ENCODE data around the gene CPNE1. TPM values are rescaled to one million over a fixed set of nuclear protein-coding genes. Genes with fewer than 3 reads are reported as not detected.

The CPNE1 gene
- total and polyA plus RNA-seq, 5 donors: 63.2 to 82.7 (median 73.1) TPM

DNA sequence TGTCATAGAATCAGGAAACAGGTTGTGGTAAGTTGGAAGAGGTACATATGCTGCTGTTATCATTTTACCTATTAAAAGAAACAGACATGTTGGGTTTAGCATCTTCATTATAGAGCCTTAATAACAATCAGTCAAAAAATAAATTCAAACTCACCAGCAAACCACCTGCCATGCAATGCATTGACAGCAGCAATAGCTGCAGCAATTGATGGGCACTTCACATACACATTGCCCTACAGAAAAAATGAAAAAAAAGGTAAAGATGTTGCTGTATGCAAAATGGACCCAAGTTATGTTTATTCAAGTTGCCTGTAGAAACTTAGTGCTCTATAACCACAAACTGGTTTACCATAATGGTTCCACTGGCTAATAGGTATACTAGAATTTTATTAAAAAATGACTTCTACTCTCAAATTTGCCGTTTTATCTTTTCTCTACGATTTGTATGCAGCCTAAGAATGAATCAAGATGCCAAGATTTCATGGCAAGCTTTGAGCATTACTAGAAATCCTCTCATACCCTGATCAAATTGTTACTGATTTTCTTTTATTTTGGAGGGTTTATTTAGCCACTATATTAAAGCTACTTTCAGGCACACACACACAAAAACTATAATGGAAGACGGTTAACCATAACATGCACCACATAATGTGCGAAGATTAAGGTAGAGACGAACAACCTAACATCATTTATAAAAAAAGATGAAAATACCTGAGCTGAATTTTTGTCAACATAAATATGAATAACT is 40.0 kb upstream of the CPNE1 start:
- 82% methylated on average over 5 of the region's 5 CpGs for WGBS
- Histone ChIP-seq H3K4me3 (ENCODE audit: low read length) (no peak overlapping the region), H3K9me3 (ENCODE audit: control insufficient read depth, low read length) (no peaks in the 10 kb centered on the region), H3K27ac (ENCODE audit: low read length) (no peak overlapping the region), H3K4me1 (ENCODE audit: control insufficient read depth, insufficient read depth, low read length) (peaks cover 2% of the 10 kb centered on the region), H3K27me3 (ENCODE audit: control insufficient read depth, insufficient read depth) (no peaks in the 10 kb centered on the region)
- intact Hi-C loops (cut with DNase I): no loop called here
- ATAC-seq: no peak
- no peak for DNase-seq

DNA sequence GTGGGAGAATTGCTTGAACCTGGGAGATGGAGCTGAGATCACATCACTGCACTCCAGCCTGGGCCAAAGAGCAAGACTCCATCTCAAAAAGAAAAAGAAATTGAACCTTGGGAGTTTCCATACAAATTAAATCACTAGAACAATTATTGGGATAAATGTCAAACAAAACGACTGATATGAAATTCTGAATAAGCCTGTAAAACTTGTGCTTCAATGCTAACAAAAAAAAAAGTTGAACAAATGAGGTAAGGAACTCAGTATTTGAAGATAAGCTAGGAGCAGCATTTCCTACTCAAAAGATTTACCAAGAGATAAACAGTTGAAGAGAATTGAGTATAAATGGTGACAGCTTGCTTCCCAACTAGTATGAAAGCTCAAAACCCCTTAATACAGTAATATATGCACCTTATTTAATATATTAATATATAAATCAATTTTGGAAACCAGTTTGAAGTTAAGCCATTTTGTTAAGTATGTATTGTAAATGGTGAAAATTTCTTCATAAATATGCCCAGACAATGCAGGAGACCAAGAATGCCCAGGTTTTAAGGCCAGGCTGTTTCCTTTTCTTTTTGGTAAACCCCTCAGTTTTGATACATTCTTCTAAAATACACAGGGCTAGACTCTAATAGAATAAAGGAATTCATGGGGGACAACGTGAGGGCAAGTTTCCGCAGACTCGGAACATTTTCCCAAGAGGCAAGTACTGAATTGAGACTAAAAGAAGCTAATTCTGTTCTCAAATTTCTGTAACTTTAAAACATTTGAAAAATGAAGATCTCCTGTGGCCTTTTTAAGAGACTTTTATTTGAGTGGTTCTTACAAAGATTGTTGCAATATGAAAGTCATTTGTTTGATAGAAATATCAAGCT is 38.4 kb upstream of the CPNE1 start:
- peaks cover 6% of the 10 kb centered on the region for H3K4me1 ChIP-seq (ENCODE audit: control insufficient read depth, insufficient read depth, low read length)
- no peak for DNase-seq
- H3K27ac ChIP-seq (ENCODE audit: low read length): no peak overlapping the region
- intact Hi-C loops (cut with DNase I): no loop called here
- H3K9me3 ChIP-seq (ENCODE audit: control insufficient read depth, low read length): no peaks in the 10 kb centered on the region
- WGBS: 51% methylated on average over 4 of the region's 4 CpGs
- H3K4me3 ChIP-seq (ENCODE audit: low read length): no peak overlapping the region
- no peak for ATAC-seq
- H3K27me3 ChIP-seq (ENCODE audit: control insufficient read depth, insufficient read depth): no peaks in the 10 kb centered on the region

DNA sequence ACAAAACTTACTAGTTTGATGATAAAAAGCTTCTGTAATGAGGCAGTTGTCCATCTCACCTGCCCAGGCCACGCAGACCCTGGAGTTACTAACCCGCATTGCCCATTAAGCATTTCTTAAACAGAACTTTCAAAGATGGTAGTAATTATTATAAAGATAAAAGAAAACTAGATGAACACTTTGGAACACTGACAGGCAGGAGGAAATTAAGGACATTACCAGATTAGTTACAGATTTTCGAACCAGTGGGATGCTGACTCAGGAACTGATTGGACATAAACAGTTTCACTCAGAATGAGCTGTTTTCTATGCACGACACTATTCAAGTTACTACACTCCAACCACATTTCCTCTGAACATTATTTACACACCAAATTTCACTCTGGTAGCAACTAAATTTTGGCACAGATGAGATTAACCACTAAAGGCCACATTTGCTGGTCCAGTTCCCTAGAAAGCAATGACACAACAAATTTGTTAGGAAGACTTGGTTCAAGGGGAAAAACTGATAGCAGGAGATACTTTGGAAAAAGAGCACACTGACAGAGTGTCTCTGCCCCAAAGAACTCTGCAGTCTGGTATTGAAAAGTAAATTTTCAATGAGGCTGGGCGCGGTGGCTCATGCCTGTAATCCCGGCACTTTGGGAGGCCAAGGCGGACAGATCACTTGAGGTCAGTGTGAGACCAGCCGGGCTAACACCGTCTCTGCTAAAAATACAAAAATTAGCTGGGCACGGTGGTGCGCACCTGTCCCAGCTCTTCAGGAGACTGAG is 37.5 kb upstream of the CPNE1 start:
- Histone ChIP-seq H3K27ac (ENCODE audit: low read length) (no peak overlapping the region), H3K4me3 (ENCODE audit: low read length) (no peak overlapping the region), H3K9me3 (ENCODE audit: control insufficient read depth, low read length) (no peaks in the 10 kb centered on the region), H3K27me3 (ENCODE audit: control insufficient read depth, insufficient read depth) (no peaks in the 10 kb centered on the region), H3K4me1 (ENCODE audit: control insufficient read depth, insufficient read depth, low read length) (peaks cover 11% of the 10 kb centered on the region)
- intact Hi-C loops (cut with DNase I): no loop called here
- DNase-seq (no peak), ATAC-seq (no peak)
- WGBS: 76% methylated on average over 12 of the region's 12 CpGs

DNA sequence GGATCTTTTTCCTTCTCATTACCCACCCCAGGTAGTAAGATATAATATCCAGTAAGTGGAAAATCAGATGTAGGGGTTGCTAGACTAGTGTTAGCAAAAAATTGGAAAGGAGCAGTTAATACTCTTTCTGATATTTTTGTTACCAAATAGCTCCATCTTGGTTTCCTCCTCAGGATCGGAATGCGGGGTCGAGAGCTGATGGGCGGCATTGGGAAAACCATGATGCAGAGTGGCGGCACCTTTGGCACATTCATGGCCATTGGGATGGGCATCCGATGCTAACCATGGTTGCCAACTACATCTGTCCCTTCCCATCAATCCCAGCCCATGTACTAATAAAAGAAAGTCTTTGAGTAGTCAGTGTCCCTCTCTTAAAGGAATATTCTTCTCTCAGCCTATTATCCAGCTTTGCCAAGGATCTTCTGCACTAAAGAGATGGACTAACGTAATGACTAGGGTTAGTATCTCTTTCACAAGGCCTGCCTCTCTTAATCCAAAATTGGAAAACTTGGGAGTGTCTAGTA is 36.0 kb upstream of the CPNE1 start:
- Histone ChIP-seq H3K4me1 (ENCODE audit: control insufficient read depth, insufficient read depth, low read length) (peaks cover 11% of the 10 kb centered on the region), H3K4me3 (ENCODE audit: low read length) (no peak overlapping the region), H3K9me3 (ENCODE audit: control insufficient read depth, low read length) (no peaks in the 10 kb centered on the region), H3K27ac (ENCODE audit: low read length) (no peak overlapping the region), H3K27me3 (ENCODE audit: control insufficient read depth, insufficient read depth) (no peaks in the 10 kb centered on the region)
- ATAC-seq: no peak
- no peak for DNase-seq
- intact Hi-C loops (cut with DNase I): no loop called here
- 90% methylated on average over 7 of the region's 7 CpGs for WGBS

DNA sequence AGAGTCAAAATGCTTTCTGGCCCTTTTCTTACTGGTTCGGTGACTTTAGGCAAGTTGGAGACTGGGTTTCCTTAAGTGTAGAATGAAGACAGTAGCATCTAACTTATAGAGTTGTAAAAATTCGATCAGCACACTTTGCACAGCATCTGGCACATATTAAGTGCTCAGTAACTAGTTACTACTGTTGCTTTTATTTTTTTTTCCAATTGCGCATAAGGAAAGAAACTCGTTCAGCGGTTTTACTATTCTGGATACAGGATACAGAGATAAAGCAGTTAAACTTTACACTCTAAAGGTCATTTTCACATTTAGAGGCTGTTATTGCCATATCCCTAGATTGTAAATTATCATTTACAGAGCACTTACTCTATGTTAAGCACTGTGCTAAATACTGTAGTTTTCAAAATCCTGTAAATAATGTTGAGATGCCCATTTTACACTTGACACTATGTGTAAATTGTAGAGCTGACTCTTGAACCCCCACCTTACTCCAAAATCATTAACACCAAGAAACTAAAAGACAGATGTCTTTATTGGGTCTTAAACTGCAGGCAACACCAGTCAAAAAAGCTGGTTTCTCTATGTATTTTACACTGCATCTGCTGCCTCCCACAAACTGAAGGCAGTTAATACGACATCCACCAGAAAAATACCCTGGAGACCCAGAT is 35.4 kb upstream of the CPNE1 start:
- WGBS: 19% methylated on average over 6 of the region's 6 CpGs
- intact Hi-C loops (cut with DNase I): loop anchor here in 1 of 4 donors (5.0 kb wide), 1 partner anchor 32 kb away; no protein-coding TSS in a partner anchor
- no peaks in the 10 kb centered on the region for H3K27me3 ChIP-seq (ENCODE audit: control insufficient read depth, insufficient read depth)

DNA sequence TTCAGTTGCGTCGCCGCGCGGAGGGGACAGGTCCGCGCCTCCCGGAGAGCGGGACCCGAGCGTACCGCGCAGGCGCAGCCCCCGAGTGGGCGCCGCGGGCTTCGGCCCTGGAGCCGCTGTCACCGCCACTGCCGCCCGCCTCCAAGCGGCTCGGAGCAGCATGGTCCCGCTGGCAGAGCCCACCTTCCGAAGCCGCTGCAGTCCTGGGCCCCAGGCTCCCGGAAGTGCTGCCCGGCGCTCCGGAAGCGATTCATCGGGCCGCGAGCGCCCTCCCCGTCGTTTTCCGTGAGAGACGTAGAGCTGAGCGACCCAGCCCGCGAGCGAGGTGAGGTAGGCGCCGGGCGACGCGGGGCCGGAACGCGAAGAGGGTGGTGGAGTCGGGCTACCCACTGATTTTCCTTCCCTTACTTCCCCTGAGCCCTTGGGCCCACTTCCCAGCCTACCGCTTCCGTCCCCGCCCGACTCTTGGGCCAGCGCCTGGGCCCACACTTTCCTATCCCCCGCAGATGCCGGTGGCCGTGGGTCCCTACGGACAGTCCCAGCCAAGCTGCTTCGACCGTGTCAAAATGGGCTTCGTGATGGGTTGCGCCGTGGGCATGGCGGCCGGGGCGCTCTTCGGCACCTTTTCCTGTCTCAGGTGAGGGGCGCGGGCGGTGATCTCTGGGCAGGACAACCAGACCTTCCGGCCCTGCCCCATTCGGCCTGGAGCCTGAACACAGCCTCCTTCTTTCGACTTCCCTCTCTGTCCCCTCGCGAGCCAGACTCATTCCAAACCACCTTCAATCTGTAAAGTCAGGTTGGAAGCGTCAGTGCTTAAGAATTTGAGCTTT is 34.6 kb upstream of the CPNE1 start, which contains the start of the genes NFS1 and ROMO1:
NFS1 (minus strand) TSS at position 226 of the 830 bp plus-strand sequence; CDS start at position 162, 64 bp downstream.
ROMO1 (plus strand) TSS at position 279 of the 830 bp plus-strand sequence; CDS start at position 507, 228 bp downstream.
- ATAC-seq (peak; percentile 94 to 96), DNase-seq (peak; percentile 89 to 95 (median 95))
- WGBS: under 1% methylated on average over 81 of the region's 81 CpGs
- intact Hi-C loops (cut with DNase I): loop anchor here in 1 of 4 donors (5.0 kb wide), 1 partner anchor 33 kb away; no protein-coding TSS in a partner anchor
- Histone ChIP-seq H3K9me3 (ENCODE audit: control insufficient read depth, low read length) (no peaks in the 10 kb centered on the region), H3K27me3 (ENCODE audit: control insufficient read depth, insufficient read depth) (no peaks in the 10 kb centered on the region), H3K4me3 (ENCODE audit: low read length) (peak within 1 kb of the TSS; percentile 53), H3K4me1 (ENCODE audit: control insufficient read depth, insufficient read depth, low read length) (peaks cover 11% of the 10 kb centered on the region), H3K27ac (ENCODE audit: low read length) (peak within 1 kb of the TSS; percentile 72)

More for the DNA sequence above, 35.4 kb upstream of the CPNE1 start:
- ATAC-seq (no peak), DNase-seq (no peak)
- peak overlapping the region; percentile 53 for H3K4me3 ChIP-seq (ENCODE audit: low read length)
- peaks cover 11% of the 10 kb centered on the region for H3K4me1 ChIP-seq (ENCODE audit: control insufficient read depth, insufficient read depth, low read length)
- no peaks in the 10 kb centered on the region for H3K9me3 ChIP-seq (ENCODE audit: control insufficient read depth, low read length)
- peak overlapping the region; percentile 72 for H3K27ac ChIP-seq (ENCODE audit: low read length)

DNA sequence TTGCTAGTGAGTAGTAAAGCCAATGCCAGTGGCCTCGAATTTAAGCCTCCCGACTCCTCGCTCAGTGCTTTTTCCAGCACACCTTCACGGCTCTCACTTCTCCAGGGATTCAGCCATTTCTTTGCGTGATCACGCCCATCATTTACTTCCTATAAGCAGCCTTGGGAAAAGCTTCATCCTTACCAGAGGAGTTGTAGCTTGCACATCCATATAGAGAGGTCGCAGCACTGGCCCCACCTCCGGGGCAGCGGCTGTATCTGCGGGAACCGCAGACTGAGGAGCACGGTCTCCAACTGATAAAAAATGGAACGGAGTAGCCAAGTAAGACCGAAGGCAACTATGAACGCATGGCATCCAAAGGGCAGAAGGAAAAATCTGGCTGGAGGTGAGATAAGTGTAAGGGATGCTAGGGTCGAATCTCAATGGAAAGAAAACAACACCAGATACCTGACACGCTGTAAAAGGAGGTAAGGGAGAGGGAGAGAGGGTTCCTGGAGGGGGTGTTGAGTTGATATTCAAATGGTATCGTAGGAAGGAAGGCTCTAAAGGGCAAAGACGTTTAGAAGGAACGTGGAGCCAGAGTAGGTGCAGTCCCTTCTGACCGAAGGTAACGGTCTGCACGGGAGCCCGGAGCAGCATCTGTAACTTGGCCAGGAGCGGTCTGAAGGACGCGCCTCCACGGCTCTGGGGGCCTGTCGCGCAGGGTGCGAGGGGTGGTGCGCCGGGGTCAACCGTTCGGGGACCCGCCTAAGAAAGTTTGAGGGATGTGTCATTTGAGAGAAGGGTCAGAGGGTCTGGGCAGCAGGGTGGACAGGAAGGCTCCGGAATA is 33.8 kb upstream of the CPNE1 start:
- no peaks in the 10 kb centered on the region for H3K27me3 ChIP-seq (ENCODE audit: control insufficient read depth, insufficient read depth)
- intact Hi-C loops (cut with DNase I): loop anchor here in 1 of 4 donors (5.0 kb wide), 1 partner anchor 34 kb away; no protein-coding TSS in a partner anchor

DNA sequence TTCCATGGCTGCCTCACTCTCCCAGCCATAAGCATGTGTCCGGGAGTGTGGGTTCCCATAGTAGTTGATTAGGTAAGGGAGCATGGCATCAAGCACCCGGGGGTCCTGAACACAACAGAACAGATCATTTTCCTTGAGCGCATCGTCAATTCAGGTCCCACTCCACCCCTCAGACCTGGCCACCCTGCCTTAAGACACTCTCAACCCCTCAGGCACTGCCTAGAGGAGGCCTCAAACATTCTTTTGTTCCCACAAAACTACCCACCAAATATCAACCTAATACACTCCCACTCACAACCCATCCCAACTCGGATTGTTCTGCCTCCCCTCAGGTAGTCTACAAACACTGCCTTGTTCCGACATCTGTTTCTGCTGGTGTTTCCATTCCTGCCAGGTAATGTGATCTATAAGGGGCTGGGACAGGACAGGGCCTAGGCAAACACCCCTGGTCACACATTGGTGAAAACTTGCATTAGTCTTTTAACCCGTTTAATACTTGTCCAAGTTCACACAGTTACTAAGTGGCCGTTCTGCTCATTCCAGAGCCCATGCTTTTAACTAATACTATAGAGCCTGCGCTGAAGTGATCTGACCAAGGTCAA is 33.1 kb upstream of the CPNE1 start:
- ATAC-seq (no peak), DNase-seq (no peak)
- Histone ChIP-seq H3K9me3 (ENCODE audit: control insufficient read depth, low read length) (no peaks in the 10 kb centered on the region), H3K4me3 (ENCODE audit: low read length) (peak overlapping the region; percentile 53), H3K27me3 (ENCODE audit: control insufficient read depth, insufficient read depth) (no peaks in the 10 kb centered on the region), H3K4me1 (ENCODE audit: control insufficient read depth, insufficient read depth, low read length) (peaks cover 11% of the 10 kb centered on the region), H3K27ac (ENCODE audit: low read length) (no peak overlapping the region)
- WGBS: 81% methylated on average over 9 of the region's 9 CpGs
- intact Hi-C loops (cut with DNase I): loop anchor here in 1 of 4 donors (5.0 kb wide), 1 partner anchor 35 kb away; no protein-coding TSS in a partner anchor

More for the DNA sequence above, 33.8 kb upstream of the CPNE1 start:
- Histone ChIP-seq H3K27ac (ENCODE audit: low read length) (peak overlapping the region; percentile 72), H3K4me1 (ENCODE audit: control insufficient read depth, insufficient read depth, low read length) (peaks cover 11% of the 10 kb centered on the region), H3K4me3 (ENCODE audit: low read length) (peak overlapping the region; percentile 53), H3K9me3 (ENCODE audit: control insufficient read depth, low read length) (no peaks in the 10 kb centered on the region)
- 6% methylated on average over 37 of the region's 37 CpGs for WGBS
- DNase-seq: no peak
- peak; percentile 56 for ATAC-seq

All from right cardiac atrium (tissue), 5 donors.